HG03439 (cell line): ENCODE data around the gene ACER1.

ENCODE experiments used
- ATAC-seq: cut with Tn5 transposase; IDR thresholded peaks from one replicate; pipeline ENCODE4 v1.9.1; 2021; ENCODE audit warnings: mild to moderate bottlenecking, moderate library complexity; ENCODE audit not compliant: unreplicated experiment

ACER1 gene

DNA sequence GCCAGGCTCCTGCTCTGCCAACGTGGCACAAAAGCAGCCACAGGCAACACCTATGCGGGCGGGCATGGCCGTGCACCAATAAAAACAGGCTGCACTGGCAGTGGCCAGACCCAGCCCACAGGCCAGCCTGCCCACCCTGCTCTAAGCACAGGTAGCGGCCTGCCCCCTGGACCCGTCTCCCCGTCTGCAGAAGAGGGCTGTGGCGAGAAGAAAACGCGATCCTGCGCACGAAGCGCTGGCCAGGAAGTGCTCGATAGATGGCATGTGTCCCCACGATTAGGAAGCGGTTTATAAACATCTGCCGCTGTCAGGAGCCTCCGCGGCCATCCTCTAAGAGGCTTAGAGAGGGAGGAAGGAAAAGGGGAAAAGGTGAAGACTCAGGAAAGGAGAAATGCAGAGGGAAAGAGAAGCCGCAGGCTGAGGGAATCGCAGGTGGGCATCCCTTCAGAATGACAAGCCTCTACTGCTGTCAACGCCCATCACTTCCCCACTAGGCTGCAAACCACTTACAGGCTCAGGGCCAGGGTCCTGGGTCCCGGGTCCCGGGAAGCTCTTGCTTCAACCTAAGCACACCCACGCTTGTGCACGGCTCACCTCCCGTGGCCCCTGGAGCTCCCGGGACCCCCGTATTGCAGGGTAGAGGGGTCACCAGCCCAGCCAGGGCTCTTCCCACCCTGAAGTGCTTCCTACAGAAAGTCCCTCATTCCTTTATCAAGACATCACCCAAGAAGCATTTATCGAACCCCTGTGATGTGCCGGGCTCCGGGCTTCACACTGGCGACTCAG is 64.1 kb downstream of the ACER1 start:
- no peak for ATAC-seq

DNA sequence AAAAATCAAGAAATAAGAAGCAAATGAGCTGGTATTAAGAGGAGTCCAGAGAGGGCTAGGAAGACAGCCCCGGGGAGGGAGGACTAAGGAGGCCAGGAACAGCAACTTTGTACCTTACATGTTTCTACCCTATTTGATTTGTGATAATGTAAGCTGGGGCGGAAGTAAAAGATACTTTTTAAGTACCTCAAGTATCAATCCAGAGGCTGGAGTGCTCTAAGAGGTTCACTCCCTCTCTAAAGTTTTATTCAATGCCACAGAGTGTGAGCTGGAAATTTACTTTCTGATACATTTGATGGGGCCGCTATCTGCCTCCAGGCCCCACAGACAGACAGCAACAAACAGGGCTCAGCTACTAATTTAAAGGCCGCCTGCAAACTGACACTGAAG is 65.0 kb downstream of the ACER1 start:
- ATAC-seq = no peak

- no peak for ATAC-seq
Measured at GRCh38 chr19:6267552-6268381, 65.6 kb downstream of the ACER1 start.

GRCh38 chr19:6264803-6265202 is 68.6 kb downstream of the ACER1 start:
- ATAC-seq = no peak

DNA sequence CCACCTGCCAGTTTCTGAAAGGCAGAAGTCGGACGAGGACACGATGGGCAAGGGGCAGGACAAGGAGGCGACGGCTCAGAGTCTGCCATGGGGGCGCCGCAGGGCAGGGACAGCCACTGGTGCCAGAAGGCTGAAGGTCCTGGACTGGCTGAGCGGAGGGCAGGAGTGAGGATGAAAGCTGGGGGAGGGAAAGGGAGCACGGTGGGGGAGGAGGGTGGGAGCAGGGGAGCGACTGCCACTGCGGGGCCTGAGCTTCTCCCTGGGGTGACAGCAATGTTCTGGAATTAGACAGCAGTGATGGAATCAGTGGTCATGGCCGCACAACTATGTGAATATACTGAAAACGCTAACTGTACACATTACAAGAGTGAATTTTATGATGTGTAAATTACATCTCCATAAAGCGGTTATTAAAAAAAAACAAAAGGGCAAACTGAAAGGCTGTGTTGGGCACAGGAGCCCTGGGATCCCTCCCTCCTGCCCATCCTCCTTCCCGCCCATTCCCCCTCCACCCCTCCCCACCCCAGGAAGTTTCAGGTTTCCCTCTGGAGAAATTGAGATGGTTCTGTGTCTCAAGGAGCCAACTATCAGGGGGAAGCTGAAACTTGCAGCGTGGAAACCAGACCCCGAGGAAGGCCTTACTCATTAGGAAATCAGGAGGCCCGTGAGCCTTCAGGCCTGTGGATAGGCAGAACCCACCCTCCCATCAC is 69.5 kb downstream of the ACER1 start:
- no peak for ATAC-seq

GRCh38 chr19:6263306-6263705 is 70.1 kb downstream of the ACER1 start:
- ATAC-seq = no peak

DNA sequence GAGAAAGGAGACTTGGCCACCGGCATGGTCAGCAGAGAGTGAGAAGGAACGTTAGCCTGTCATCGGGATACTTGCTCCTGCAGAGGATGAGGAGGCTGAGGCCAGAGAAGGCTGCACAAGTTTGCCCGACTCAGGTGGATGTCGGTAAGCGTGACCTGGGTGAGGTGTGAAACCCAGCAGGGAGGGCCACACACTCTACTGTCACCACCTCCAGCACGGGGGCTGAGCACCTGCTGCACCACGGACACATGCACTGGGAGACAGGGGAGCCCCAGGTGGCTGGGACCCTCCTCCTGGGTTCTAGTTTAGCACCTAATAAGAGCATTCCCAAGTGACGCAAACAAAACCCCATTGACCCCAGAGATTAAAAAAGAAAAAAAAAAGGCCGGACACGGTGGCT is 70.9 kb downstream of the ACER1 start:
- no peak for ATAC-seq

GRCh38 chr19:6261883-6262282 is 71.5 kb downstream of the ACER1 start:
- ATAC-seq = no peak

DNA sequence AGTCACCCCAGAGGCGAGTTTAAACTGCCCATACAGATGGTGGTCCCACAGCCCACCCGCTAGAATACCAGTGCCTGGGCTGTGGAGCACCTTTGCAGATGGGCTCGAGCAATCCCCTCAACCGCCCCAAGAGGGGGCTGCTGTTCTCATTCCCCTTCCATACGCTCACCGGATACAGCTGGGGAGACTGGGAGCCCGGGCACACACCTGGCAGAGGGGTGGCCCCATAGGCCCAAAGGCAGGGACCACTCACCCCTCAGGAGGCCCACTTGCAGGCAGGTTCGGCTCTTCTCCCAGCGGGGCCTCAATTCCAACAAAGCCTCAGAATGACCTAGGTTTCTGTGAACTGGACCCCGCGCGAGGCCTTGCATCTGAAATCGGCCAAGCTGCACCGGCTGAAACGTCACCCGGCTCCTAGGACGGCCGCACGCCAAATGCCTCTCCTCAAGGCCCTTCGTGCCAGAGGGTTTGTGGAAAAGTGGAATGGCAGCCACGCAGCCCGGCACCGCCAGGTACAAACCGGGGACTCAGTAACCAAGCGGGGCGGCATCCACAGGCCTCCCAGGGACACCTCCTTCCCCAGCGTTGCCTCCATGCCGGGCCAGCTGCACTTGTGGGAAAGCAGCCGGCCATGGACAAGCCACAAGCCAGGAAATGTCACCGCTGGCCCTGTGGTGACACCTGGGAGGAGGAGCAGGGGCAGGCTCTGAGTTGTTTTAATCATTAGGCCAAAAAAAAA is 72.3 kb downstream of the ACER1 start:
- ATAC-seq = no peak

- no peak for ATAC-seq
Measured at GRCh38 chr19:6260376-6260775, 73.0 kb downstream of the ACER1 start.

DNA sequence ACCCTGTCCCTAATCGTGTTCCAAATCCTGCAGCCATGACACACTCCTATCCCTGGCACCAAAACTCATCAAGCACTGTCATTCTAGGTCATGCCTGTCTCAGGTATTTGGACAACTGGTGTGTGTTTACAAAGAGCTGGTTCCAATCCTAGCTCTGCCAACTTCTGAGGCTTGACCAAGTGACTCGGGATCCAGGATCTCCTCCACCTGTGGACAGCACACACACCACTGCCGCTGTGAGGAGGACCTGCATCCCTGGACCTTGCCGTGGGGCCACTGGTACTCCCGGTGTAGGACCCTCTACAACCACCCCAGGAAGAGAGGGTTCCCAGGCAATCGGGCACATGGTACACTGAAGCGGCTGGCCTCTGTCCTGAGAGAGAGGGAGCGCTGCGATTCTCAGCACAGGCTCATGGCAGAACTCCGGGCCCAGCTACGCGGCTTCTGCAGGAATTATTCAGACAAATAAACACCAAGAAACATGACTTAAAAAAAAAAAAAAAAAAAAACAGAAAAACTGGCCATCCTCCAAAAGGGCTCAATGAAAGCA is 74.0 kb downstream of the ACER1 start:
- no peak for ATAC-seq

DNA sequence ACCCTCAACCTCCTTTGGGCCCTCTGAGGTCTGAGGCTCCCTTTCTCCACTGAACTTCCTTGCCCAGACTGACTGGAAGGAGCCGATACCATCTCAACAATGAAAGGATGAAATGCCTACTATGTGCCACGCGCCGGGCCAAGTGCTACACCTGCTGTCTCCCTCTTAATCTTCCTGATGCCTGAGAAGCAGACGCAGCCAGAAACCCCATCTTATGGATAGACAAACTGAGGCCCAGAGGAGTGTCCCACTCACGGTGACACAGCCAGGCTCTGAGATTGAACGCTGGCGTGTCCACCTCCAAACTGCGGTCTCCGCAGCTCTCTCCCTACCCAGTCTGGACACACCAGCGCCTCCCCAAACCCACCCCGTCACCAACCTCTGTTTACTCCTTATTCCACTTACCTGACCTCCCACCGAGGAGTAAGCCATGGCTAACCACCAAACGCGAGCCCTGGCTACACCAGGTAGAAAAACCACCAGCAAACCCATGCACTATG is 74.5 kb downstream of the ACER1 start:
- no peak for ATAC-seq
